GM12878 (cell line): Measurements from ENCODE around the gene MSI2.

Experiments used
- ATF7 ChIP-seq: fragments of 450-650 bp; IDR thresholded peaks from 2 replicates; pipeline ENCODE4 v1.6.1; 2016; ENCODE audit warnings: low read depth, mild to moderate bottlenecking
- CTCF ChIP-seq, 3 experiments: IDR thresholded peaks in 2 of 3; conservative IDR thresholded peaks in 1 of 3; 2 replicates each; pipeline ENCODE4 v1.5.1; 2011; ENCODE audit warnings: low read depth in 3 of 3, low read length in 3 of 3, mild to moderate bottlenecking in 3 of 3, control low read depth in 2 of 3, moderate library complexity in 2 of 3, inconsistent platforms in 1 of 3, mixed read lengths in 1 of 3; ENCODE audit not compliant: control insufficient read depth in 2 of 3, insufficient read depth in 1 of 3; ENCODE audit errors: extremely low read depth in 1 of 3
- ETV6 ChIP-seq, 2 experiments: fragments of 450-650 bp in 1 of 2; IDR thresholded peaks in 1 of 2; conservative IDR thresholded peaks in 1 of 2; 2 replicates each; pipeline ENCODE4 v1.6.1; 2014; ENCODE audit warnings: antibody characterized with exemption in 1 of 2, borderline replicate concordance in 1 of 2, low read depth in 1 of 2, mild to moderate bottlenecking in 1 of 2, moderate library complexity in 1 of 2
- SIN3A ChIP-seq: IDR thresholded peaks from 2 replicates; pipeline ENCODE4 v1.6.1; 2012; ENCODE audit warnings: low read depth, low read length, improper control_type of control experiment
- YY1 ChIP-seq: IDR thresholded peaks from 2 replicates; pipeline ENCODE4 v1.6.1; 2011; ENCODE audit warnings: low read depth, mild to moderate bottlenecking, low read length

- TF ChIP-seq ETV6 (conservative IDR thresholded peaks at IDR 0.05 in 1 of 2, IDR thresholded peaks at IDR 0.05 in 1 of 2; ENCODE audit: borderline replicate concordance in 1 of 2, low read depth in 1 of 2) = no peak
- TF ChIP-seq YY1 = no peak
- no peak for TF ChIP-seq ATF7
- TF ChIP-seq CTCF (IDR thresholded peaks at IDR 0.05 in 2 of 3, conservative IDR thresholded peaks at IDR 0.05 in 1 of 3; ENCODE audit: control insufficient read depth in 2 of 3, extremely low read depth in 1 of 3, insufficient read depth in 1 of 3, low read depth in 3 of 3, low read length in 3 of 3) = no peak
- no peak for TF ChIP-seq SIN3A
Measured at GRCh38 chr17:57539529-57540301, 283.4 kb downstream of the MSI2 start.
